ENCODE measurements around the gene MINDY4B.

MINDY4B gene

DNA sequence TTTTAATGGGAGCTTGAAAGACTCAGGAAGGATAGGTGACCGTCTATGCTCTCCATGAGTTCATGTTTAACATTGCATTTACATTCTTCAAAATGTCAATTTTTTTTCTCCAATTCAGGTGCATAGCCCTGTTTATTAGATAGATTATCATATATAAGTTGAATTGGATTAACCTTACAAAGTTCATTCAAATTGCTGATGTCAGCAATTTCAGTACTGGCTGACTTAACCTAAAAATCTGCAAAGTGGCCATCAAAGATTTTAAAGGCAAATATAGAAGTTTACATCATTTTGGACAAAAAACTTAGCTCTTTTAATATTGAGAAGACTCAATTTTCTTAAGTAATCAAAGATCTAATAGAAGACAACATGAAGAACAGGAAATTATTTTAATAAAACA lies 57.8 kb downstream of the MINDY4B start:
- no peak for DNase-seq

- no peak for DNase-seq
Measured at GRCh38 chr3:150844484-150844883, 60.8 kb downstream of the MINDY4B start.

DNA sequence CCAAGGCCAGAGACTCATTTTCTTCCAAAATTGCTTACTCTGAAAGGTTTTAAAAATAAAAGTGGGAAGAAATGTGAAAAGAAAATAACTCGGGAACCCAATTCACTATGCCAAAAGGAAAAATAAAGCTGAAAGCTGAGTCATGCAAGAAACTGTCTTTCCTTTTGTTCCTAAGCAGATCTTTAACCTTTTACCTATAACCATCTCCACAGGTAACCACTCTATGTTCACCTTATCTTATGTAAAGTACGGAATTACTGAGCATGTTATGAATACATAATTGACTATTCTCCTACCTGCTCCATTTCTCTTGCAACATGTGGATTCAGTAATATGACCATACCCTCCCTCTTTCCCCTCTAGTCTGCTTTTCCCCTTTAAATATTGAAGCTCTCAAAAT lies 62.0 kb downstream of the MINDY4B start:
- DNase-seq: no peak

- no peak for DNase-seq
Measured at GRCh38 chr3:150840802-150841515, 64.3 kb downstream of the MINDY4B start.

DNA sequence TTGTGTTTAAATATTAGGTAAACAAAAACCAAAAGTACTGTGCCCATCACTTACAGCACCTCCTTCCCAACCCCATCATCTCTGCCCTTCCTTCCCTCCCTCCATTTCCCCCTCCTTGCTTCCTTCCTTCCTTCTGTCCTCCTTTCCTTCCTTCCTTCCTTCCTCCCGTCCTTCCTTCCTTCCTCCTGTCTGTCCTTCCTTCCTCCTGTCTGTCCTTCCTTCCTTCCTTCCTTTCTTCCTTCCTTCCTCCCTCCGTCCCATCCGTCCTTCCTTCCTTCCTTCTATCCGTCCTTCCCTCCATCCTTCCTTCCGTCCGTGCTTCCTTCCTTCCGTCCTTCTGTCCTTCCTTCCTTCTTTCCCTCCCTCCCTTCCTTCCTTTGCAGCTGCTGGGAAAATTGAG lies 74.5 kb downstream of the MINDY4B start:
- no peak for DNase-seq

- no peak for DNase-seq
Measured at GRCh38 chr3:150830094-150830681, 75.1 kb downstream of the MINDY4B start.

DNA sequence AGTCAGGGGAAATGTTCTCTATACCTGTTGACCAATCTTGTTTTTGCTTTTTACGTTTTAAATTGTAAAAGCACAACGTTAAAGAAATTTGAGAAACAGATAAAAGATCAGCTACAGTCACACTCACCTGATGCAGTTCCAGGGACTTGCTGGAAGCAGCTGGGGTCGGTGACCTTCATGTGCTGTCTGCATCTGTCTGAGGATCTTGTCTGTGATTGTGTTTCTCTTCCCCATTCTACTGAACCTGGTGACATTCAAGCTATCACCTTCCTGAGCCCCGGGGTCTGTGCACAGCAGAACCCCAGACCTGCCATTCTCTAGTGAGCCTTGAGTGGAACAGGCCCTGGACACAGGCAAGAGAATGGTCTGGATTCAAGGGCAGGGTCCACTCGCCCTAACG lies 75.8 kb downstream of the MINDY4B start:
- no peak for DNase-seq

GRCh38 chr3:150828997-150829396 lies 76.2 kb downstream of the MINDY4B start:
- DNase-seq: no peak

DNA sequence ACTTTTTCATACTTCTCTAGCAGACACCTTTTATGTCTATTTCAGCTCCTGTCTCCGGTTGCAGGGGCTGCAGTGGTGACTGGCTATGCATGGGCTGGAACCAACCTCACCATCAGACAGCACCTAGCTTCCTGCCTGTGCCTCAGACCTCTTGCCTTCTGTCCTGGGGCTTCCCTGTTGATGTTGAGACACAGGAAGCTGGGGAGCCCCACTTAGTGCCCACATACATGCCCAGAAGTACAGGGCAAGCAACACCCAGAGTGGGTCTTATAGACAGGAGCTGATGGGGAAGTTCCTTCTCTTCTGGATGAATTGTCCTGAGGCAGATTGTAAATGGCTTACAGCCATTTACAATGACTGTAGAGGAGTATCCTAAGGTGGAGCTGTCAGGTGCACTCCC lies 77.0 kb downstream of the MINDY4B start:
- no peak for DNase-seq

- DNase-seq: no peak
Measured at GRCh38 chr3:150826466-150827282, 78.6 kb downstream of the MINDY4B start.

DNA sequence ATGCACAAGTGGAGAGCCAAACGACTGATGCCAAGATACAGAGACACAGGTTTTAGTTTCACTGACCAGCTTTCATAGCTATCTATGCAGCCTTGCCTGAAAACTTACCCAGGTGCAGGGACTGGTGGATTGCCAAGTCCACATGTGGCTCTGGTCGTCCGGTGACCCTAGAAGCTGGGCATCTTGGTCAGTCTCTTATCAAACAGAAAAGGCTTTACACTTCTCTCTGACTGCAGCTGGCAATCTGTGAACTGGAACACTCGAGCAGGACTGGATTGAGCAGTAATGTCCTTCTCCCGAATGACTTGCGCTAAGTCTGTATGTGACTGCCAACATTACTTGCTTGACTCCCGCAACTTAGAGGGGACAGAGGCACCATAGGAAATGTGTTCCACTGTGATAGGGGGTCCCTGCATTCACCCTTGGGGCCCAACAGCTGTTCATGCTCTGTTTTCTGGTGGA lies 79.3 kb downstream of the MINDY4B start:
- no peak for DNase-seq

GRCh38 chr3:150825192-150825915 lies 79.9 kb downstream of the MINDY4B start:
- DNase-seq: no peak

DNA sequence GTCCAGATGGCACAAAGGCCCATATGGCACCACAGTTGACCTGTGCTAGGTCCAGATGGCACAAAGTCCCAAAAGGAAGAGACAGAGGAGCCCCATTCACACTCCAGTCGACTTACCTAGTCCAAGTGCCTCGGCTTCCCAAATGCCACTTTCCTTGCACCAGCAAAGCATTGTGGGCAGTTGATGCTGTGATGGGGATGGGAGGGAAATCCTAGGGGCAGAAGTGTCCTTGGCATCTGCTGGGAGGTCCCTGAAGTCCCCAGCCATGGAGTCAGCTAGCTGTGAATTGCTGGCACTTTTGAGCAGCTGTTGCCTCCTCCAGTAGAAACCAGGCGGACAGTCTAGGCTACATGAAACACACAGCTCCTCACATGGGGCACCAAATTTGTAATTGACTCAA lies 82.0 kb downstream of the MINDY4B start:
- no peak for DNase-seq

DNA sequence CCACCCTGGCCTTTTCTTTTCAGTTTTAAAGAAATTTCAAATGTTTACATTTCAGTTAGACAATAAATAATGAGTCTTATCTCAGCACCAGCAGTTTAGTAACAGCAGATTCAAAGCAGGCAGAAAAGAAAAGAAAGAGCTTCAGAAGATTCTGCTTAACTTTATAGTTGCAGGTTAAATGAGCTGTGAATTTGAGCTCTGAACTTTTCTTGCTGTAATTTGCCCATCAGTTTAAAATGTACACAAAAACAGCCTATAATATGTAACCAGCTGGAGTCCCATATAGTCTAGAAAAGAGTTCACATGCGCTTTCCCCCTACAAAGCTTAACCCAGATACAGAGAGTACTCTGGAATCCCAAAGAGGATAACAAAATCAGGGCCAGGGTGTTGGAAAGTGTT lies 82.6 kb downstream of the MINDY4B start:
- DNase-seq: no peak

Measured in hypothalamus (tissue), 51 donors.